Measurements from ENCODE around the gene CFP. TPM values are rescaled to one million over a fixed set of nuclear protein-coding genes. Genes with fewer than 3 reads are reported as not detected.
"Not testable (repeated sequence)": the region's sequence is repeated elsewhere in the genome, so short reads cannot be mapped to it uniquely, and the experiment has no call there.

The CFP gene
- total RNA-seq, 1 donor from 2014 or later: 13.8 TPM

- DNase-seq (ENCODE audit: low spot score) (no peak), ATAC-seq (no peak)
Measured at GRCh38 chrX:47608130-47608810, 21.5 kb downstream of the CFP start.

DNA sequence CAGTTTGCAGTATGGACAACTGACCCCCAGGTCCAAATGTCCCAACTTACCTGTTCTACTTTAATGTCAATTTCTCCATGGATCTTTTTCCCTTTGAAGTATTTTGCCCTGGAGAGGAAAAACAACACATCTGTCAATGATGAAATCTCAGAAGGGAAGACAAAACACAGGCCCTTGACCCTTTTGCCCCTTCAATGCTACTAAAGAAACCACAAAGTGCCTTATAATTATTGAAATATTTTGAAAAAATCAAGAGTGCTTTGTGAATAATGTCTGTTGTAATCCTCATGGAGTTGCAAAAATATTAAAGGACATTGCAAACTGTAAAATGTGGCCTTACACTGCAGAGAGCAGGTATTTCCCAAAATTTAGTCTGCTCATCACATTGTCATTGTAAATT is 22.6 kb downstream of the CFP start:
- DNase-seq (ENCODE audit: low spot score) (no peak), ATAC-seq (no peak)

- no peak for ATAC-seq
- DNase-seq (ENCODE audit: low spot score): no peak
Measured at GRCh38 chrX:47605024-47605423, 24.7 kb downstream of the CFP start.

- not testable (repeated sequence) for ATAC-seq; DNase-seq (ENCODE audit: low spot score)
Measured at GRCh38 chrX:47603125-47603524, 26.6 kb downstream of the CFP start.

DNA sequence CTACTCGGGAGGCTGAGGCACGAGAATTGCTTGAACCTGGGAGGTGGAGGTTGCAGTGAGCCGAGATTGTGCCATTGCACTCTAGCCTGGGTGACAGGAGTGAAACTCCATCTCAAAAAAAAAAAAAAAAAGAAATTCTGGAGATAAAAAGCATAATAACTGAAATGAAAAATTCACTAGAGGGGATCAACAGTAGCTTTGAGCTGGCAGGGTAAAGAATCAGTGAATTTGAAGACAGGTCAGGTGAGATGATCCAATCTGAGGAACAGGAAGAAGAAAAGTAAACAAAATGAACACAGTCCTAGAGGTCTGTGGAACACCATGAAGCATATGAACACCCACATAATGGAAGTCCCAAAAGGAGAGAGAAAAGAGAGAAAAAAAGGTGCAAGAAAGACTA is 32.5 kb downstream of the CFP start:
- ATAC-seq (no peak), DNase-seq (ENCODE audit: low spot score) (no peak)

- DNase-seq (ENCODE audit: low spot score) (no peak), ATAC-seq (no peak)
Measured at GRCh38 chrX:47596256-47596655, 33.5 kb downstream of the CFP start.

GRCh38 chrX:47595716-47596251 is 33.9 kb downstream of the CFP start:
- ATAC-seq: no peak
- no peak for DNase-seq (ENCODE audit: low spot score)

- no peak for ATAC-seq
- no peak for DNase-seq (ENCODE audit: low spot score)
Measured at GRCh38 chrX:47593522-47593921, 36.2 kb downstream of the CFP start.

DNA sequence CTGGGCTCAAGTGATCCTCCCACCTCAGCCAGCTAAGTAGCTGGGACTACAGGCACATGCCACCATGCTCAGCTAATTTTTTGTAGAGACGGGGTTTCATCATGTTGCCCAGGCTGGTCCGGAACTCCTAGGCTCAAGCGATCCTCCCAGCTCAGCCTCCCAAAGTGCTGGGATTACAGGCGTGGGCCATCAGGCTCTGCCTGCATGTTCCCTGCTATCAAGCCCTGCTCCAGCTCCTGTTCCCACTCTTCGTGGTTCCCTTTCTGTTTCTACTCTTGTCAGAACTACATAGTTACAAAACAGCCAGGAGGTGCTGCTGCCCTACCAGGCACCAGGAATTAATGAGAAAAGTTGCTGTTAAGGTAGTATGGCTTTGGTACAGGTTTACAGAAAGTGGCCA is 38.7 kb downstream of the CFP start:
- DNase-seq (ENCODE audit: low spot score): no peak
- no peak for ATAC-seq

- no peak for ATAC-seq
- no peak for DNase-seq (ENCODE audit: low spot score)
Measured at GRCh38 chrX:47587906-47588735, 41.6 kb downstream of the CFP start.

DNA sequence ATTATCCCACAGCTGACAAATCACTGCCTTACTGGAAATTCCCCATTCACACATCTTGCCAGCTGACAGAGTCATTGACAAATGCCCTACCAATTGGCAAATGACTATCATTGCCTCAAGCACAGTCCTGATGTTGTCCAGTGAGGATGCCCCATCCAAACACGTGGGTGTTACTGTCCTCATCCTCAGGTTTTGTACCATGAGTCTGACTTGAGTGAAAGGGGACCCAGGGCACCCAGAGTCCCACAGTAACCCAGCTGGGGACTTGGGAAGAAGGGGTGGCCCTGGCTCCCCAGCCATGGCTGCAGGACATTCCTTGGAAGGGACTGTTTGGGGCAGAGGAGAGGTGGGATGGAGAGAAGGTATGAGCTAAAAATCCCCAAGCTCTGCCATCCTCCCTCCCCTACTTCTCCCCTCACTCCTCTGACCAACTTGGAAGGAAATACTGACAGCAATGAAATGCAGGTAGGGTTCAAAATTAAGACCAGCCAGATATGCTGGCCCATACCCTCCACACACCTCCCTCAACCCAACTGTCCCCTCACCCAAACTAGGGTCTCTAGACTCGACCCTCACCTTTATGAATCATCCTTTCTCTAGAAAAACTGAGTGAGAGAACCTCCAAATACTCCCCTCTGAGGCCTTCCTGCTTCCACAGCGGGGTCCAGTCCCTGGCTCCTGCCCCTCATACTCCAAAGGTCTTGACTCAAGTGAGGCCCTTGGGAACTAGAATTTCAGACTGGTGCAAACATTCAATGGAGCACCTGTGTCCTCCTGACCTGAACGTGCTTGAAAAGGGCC is 42.4 kb downstream of the CFP start:
- no peak for ATAC-seq
- DNase-seq (ENCODE audit: low spot score): no peak

GRCh38 chrX:47586043-47586787 is 43.5 kb downstream of the CFP start:
- ATAC-seq (no peak), DNase-seq (ENCODE audit: low spot score) (no peak)

DNA sequence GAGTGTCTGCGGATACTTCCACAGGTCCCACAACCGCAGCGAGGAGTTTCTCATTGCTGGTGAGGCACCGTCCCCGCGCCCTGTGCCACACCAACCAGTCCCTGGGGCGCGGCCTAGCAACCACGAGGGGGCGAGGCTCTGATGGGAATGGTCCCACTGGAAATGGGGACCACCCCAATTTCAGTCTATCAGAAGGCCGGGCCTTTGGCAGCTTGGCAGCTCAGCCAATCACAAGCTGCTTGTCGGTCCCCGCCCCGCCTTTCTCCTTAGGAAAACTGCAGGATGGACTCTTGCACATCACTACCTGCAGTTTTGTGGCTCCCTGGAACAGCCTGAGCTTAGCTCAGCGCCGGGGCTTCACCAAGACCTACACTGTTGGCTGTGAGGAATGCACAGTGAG is 44.5 kb downstream of the CFP start:
- no peak for ATAC-seq
- no peak for DNase-seq (ENCODE audit: low spot score)

GRCh38 chrX:47584714-47585113 is 45.0 kb downstream of the CFP start:
- ATAC-seq: no peak
- no peak for DNase-seq (ENCODE audit: low spot score)

GRCh38 chrX:47583240-47583861 is 46.4 kb downstream of the CFP start:
- ATAC-seq (no peak), DNase-seq (ENCODE audit: low spot score) (no peak)

- DNase-seq (ENCODE audit: low spot score) (peak; percentile 63), ATAC-seq (peak; percentile 76)
Measured at GRCh38 chrX:47581731-47582647, 47.7 kb downstream of the CFP start, which contains the start of gene TIMP1. Gene TIMP1 (plus strand): TSS chrX:47582436. CDS start chrX:47583416, 980 bp downstream.

DNA sequence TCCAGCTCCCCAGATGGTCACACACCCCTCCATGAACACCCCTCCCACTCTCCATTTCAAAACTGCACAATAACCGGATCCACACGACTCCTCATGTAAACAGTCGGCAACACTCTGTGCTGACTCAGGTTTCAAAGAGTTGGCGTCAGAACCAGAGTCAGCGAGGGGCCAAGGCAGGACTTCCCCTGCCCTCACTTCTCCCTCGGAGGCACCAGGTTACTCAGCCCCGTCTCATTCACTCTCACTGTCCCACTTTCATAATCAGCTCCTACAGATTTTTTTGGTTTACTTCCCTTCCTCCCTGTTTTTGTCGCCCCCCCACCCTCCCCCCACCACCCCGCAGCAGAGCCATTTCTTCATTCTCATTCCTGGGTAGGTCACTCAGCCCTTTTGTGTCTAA is 50.2 kb downstream of the CFP start:
- no peak for DNase-seq (ENCODE audit: low spot score)
- peak; percentile 29 for ATAC-seq

DNA sequence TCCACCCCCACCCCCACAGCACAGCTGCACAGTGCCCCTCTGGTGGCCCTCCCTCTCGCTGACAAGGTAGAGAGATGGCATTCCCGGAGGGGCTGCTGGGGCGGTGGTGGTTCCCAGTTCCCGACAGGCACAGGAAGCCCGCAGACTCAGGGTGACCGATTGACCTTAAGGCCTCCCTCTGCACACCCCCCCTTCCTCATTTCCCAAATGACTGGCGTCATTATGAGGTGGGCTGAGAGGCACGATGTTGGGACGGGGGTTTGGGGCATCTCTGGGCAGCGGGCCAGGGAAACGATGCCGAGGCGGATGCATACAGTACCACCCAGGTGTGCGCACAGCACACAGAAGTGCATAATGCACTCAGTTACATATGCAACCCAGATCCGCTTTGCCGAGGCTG is 51.0 kb downstream of the CFP start:
- ATAC-seq (no peak), DNase-seq (ENCODE audit: low spot score) (no peak)

DNA sequence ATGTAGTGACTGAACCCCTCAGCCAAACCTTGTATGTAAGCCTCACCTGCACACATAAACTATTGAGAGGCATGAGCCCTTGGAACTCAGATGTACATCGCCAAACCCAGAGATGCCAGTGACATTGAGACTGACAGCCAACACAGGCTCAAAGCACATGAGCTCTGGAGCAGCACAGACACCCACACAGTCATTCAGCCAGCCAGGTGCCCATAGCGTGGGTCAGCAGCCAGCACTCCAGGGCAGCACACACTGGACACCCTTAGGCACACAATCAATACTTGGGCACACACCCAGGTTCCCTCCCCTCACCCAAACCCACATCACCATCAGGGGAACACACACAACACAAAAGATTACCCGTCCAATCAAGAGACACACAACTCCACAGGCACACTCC is 51.8 kb downstream of the CFP start:
- DNase-seq (ENCODE audit: low spot score) (no peak), ATAC-seq (peak; percentile 58)

Measured in left lobe of liver (tissue), 2 donors.